B cell (primary cell): ENCODE results near the gene OSM. TPM values are rescaled to one million over a fixed set of nuclear protein-coding genes. Genes with fewer than 3 reads are reported as not detected.

ENCODE experiments used
- ATAC-seq: fragments of 200-7000 bp; cut with Tn5 transposase; one replicate; pipeline ENCODE4 v1.10.0; 2021; ENCODE audit warnings: low read depth, mild to moderate bottlenecking, moderate number of reproducible peaks, moderate library complexity
- CTCF ChIA-PET: fragments of 350-600 bp; sonication (Branson Sonifier 250); formaldehyde crosslinking; loops from one replicate; lab custom pipeline; 2021; ENCODE audit warnings: antibody characterized with exemption, inconsistent platforms; lab: Charles Lee
- POLR2A ChIA-PET: fragments of 350-600 bp; sonication (Branson Sonifier 250); formaldehyde crosslinking; loops from one replicate; lab custom pipeline; 2021; ENCODE audit warnings: antibody characterized with exemption; lab: Charles Lee
- DNase-seq: peaks from one replicate; pipeline ENCODE4 v3.0.0; 2013
- H2AFZ ChIP-seq: 2 replicates; pipeline ENCODE4 v1.6.1; 2012; ENCODE audit warnings: mild to moderate bottlenecking, low read depth, low read length; ENCODE audit not compliant: insufficient read depth, poor library complexity, severe bottlenecking
- H3K27ac ChIP-seq, 2 donors: 1 replicate in 1 of 2; 2 replicates in 1 of 2; pipeline ENCODE4 v1.5.1; 2012 to 2013; ENCODE audit warnings: low read length in 2 of 2, mild to moderate bottlenecking in 2 of 2, moderate library complexity in 1 of 2
- H3K27me3 ChIP-seq, 4 experiments: fragments of 200-600 bp in 1 of 4; sonication (generic) in 1 of 4; replicated peaks in 1 of 4; 1 replicate in 2 of 4; 2 replicates in 2 of 4; pipeline versions ENCODE4 v1.6.1 to v1.7.0; 2013 to 2016; ENCODE audit warnings: low read length in 3 of 4, mild to moderate bottlenecking in 2 of 4, mixed read lengths in 1 of 4, moderate library complexity in 1 of 4; ENCODE audit not compliant: insufficient read depth in 4 of 4, control insufficient read depth in 3 of 4; ENCODE audit errors: control extremely low read depth in 1 of 4
- H3K36me3 ChIP-seq, 2 experiments: replicated peaks in 1 of 2; 1 replicate in 1 of 2; 2 replicates in 1 of 2; pipeline versions ENCODE4 v1.6.1 to v1.7.1; 2013; ENCODE audit warnings: low read length in 1 of 2; ENCODE audit not compliant: insufficient read depth in 2 of 2, control insufficient read depth in 1 of 2; ENCODE audit errors: control extremely low read depth in 1 of 2, extremely low read depth in 1 of 2
- H3K4me1 ChIP-seq, 2 donors: fragments of 200-600 bp in 1 of 2; sonication (generic) in 1 of 2; 1 replicate in 1 of 2; 2 replicates in 1 of 2; pipeline versions ENCODE4 v1.5.1 to v1.6.1; 2013 to 2017; ENCODE audit warnings: low read length in 2 of 2; ENCODE audit not compliant: control insufficient read depth in 2 of 2, insufficient read depth in 2 of 2
- H3K4me2 ChIP-seq: replicated peaks from 2 replicates; pipeline ENCODE3; 2012; ENCODE audit warnings: mild to moderate bottlenecking, low read depth, low read length; ENCODE audit not compliant: poor library complexity, severe bottlenecking
- H3K4me3 ChIP-seq, 5 experiments: fragments of 200-600 bp in 1 of 5; sonication (generic) in 1 of 5; 1 replicate in 3 of 5; 2 replicates in 2 of 5; pipeline versions ENCODE4 v1.5.1 to v1.7.0; 2011 to 2016; ENCODE audit warnings: low read length in 4 of 5, mild to moderate bottlenecking in 4 of 5, low read depth in 2 of 5, control low read depth in 1 of 5, moderate library complexity in 1 of 5; ENCODE audit not compliant: insufficient read depth in 1 of 5; ENCODE audit errors: control extremely low read depth in 1 of 5, extremely low read depth in 1 of 5
- H3K79me2 ChIP-seq: fragments of 200-600 bp; sonication (generic); one replicate; pipeline ENCODE4 v1.6.0; 2016; ENCODE audit warnings: low read length; ENCODE audit not compliant: control insufficient read depth, insufficient read depth
- H3K9ac ChIP-seq: fragments of 200-600 bp; sonication (generic); 2 replicates; pipeline ENCODE4 v1.6.1; 2017; ENCODE audit warnings: mild to moderate bottlenecking, low read length, moderate library complexity
- H3K9me3 ChIP-seq, 3 donors: one replicate each; pipeline versions ENCODE4 v1.6.1 to v1.7.1; 2013; ENCODE audit warnings: low read length in 2 of 3; ENCODE audit not compliant: control insufficient read depth in 2 of 3, insufficient read depth in 1 of 3; ENCODE audit errors: control extremely low read depth in 1 of 3
- H4K20me1 ChIP-seq: 2 replicates; pipeline ENCODE4 v1.6.0; 2012; ENCODE audit warnings: mild to moderate bottlenecking, low read length; ENCODE audit not compliant: insufficient read depth, control insufficient read depth, poor library complexity, severe bottlenecking
- H3K27ac Mint-ChIP-seq: one replicate; pipeline ENCODE4 v1.8.0; 2021; ENCODE audit warnings: mixed read lengths
- H3K27me3 Mint-ChIP-seq: one replicate; pipeline ENCODE4 v1.8.0; 2021; ENCODE audit warnings: mixed read lengths
- H3K4me1 Mint-ChIP-seq: one replicate; pipeline ENCODE4 v1.8.0; 2021; ENCODE audit warnings: mixed read lengths
- H3K4me3 Mint-ChIP-seq: one replicate; pipeline ENCODE4 v1.8.0; 2021; ENCODE audit warnings: mixed read lengths
- H3K9me3 Mint-ChIP-seq: one replicate; pipeline ENCODE4 v1.8.0; 2022; ENCODE audit warnings: mixed read lengths; ENCODE audit not compliant: insufficient read depth
- CTCF ChIP-seq: fragments of 200-600 bp; IDR thresholded peaks from one replicate; pipeline ENCODE4 v1.8.0; 2022; ENCODE audit warnings: antibody characterized with exemption, mild to moderate bottlenecking
- EZH2 ChIP-seq: IDR thresholded peaks from 2 replicates; pipeline ENCODE4 v1.6.1; 2012; ENCODE audit warnings: borderline replicate concordance, low read depth, mild to moderate bottlenecking, moderate library complexity, low read length; ENCODE audit not compliant: insufficient read depth, poor library complexity, severe bottlenecking
- WGBS: methylation state at CpG from one replicate; pipeline ENCODE4 v1.1.5; 2013; ENCODE audit warnings: missing lambda C conversion rate; ENCODE audit not compliant: insufficient coverage; 5-methylcytosine and 5-hydroxymethylcytosine counted together
- intact Hi-C: fragments of 100-400 bp; cut with micrococcal nuclease; formaldehyde crosslinking; loops from one replicate; pipeline ENCODE4 v1.10.0; 2022
- polyA plus RNA-seq: library from polyadenylated mRNA; depleted of rRNA; stranded (reverse); fragments of >200 nt; gene quantifications from 2 replicates; pipeline ENCODE4 v1.2.3, GENCODE V29; 2012
- total RNA-seq, 2 donors: library from RNA; stranded (reverse); fragments of 120-200 nt in 1 of 2; gene quantifications; 1 replicate in 1 of 2; 2 replicates in 1 of 2; pipeline versions ENCODE4 v1.2.3 to v1.2.4, GENCODE V29; 2013 to 2022

The OSM gene
- total and polyA plus RNA-seq, 2 donors (not counting 1 experiment from before 2014, with no cell fraction given), result 1.8 to 12.5 TPM

DNA sequence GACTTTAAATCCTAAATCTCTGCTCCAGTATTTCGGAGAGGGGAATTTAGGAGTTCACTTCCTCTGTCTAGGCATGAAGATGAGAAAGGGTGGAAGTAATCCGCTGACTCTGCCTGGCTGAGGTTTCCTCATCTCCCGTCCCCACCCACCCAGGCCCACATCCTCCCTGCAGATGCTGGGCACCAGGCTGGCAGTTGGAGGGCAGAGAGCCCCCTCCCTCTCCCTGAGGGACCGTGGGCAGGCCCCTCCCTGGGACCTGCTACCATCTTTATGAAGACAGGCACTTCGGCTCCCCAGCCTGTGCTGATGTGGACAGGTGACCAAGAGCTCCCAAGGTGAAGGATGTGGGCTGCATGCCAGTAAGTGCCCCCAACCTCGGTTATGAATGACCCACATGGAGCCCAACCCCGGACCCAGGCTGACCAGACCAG is 16.0 kb upstream of the OSM start:
- no peak overlapping the region for H3K4me3 ChIP-seq
- intact Hi-C loops, result no loop called here
- Mint-ChIP-seq H3K4me3 (no peak overlapping the region), H3K27ac (no peak overlapping the region), H3K9me3 (no peaks in the 10 kb centered on the region), H3K27me3 (peaks cover 20% of the 10 kb centered on the region), H3K4me1 (peaks cover 4% of the 10 kb centered on the region)
- CTCF ChIA-PET, result interaction anchor here (0.6 to 12.6 kb wide), 5 partner anchors 11 to 177 kb away, joined by 3 to 510 read pairs (median 3); partner anchors contain the start of genes RNF215 and SEC14L2
- no peak overlapping the region for H3K9ac ChIP-seq
- no peak for ATAC-seq
- H3K27me3 ChIP-seq, result peaks cover 0 to 18% (median 0%) of the 10 kb centered on the region in 4 experiments
- peaks cover 0 to 3% of the 10 kb centered on the region in 2 experiments for H3K36me3 ChIP-seq
- H4K20me1 ChIP-seq, result peaks cover 8% of the 10 kb centered on the region
- H3K27ac ChIP-seq, result no peak overlapping the region
- 13% methylated on average over 5 of the region's 7 CpGs for WGBS
- no peaks in the 10 kb centered on the region for H3K79me2 ChIP-seq
- POLR2A ChIA-PET, result no interaction called here
- no peak overlapping the region for H2AFZ ChIP-seq
- no peak for DNase-seq
- H3K4me1 ChIP-seq, result peaks cover 0 to 4% of the 10 kb centered on the region in 2 donors
- TF ChIP-seq CTCF (no peak), EZH2 (no peak)
- H3K9me3 ChIP-seq, result no peaks in the 10 kb centered on the region
- H3K4me2 ChIP-seq, result no peak overlapping the region

DNA sequence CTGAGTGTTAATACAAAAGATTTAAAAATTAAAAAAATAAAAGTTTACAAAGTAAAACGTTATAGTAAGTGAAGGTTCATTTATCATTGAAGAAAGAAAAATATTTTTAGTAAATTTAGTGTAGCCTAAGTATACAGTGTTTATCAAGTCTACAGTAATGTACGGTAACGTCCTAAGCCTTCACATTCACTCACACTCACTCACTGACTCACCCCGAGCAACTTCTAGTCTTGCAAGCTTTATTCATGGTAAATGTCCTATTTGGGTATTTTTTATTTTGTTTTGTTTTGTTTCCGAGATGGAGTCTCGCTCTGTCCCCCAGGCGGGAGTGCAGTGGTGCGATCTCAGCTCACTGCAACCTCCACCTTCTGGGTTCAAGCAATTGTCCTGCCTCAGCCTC is 13.9 kb upstream of the OSM start:
- H4K20me1 ChIP-seq, result no peaks in the 10 kb centered on the region
- H2AFZ ChIP-seq, result no peak overlapping the region
- ChIA-PET CTCF (interaction anchor here (0.6 to 1.8 kb wide), 6 partner anchors 10 to 105 kb away, joined by 3 to 10 read pairs (median 4); no protein-coding TSS in a partner anchor), POLR2A (no interaction called here)
- peaks cover 3 to 8% of the 10 kb centered on the region in 2 donors for H3K4me1 ChIP-seq
- peaks cover 8% of the 10 kb centered on the region for H3K4me1 Mint-ChIP-seq
- TF ChIP-seq CTCF (no peak), EZH2 (no peak)
- no peak overlapping the region for H3K4me3 ChIP-seq
- no peak overlapping the region for H3K9ac ChIP-seq
- H3K4me2 ChIP-seq, result no peak overlapping the region
- H3K27ac Mint-ChIP-seq, result no peak overlapping the region
- H3K9me3 Mint-ChIP-seq, result no peaks in the 10 kb centered on the region
- 100% methylated on average over 4 of the region's 8 CpGs for WGBS
- intact Hi-C loops, result no loop called here
- no peak overlapping the region for H3K27ac ChIP-seq
- no peaks in the 10 kb centered on the region for H3K36me3 ChIP-seq
- no peak overlapping the region for H3K4me3 Mint-ChIP-seq
- ATAC-seq, result no peak
- peaks cover 0 to 26% (median 1%) of the 10 kb centered on the region in 4 experiments for H3K27me3 ChIP-seq
- no peaks in the 10 kb centered on the region for H3K9me3 ChIP-seq
- no peak for DNase-seq
- H3K27me3 Mint-ChIP-seq, result peaks cover 34% of the 10 kb centered on the region
- H3K79me2 ChIP-seq, result no peaks in the 10 kb centered on the region
